Measurements from ENCODE around the gene ZNF641. TPM values are rescaled to one million over a fixed set of nuclear protein-coding genes. Genes with fewer than 3 reads are reported as not detected.

Gene ZNF641
- total and polyA plus RNA-seq, 2 of the 13 experiments (the other 11 are each of a cell fraction or from before 2014, with no cell fraction given): 4.4 to 6.6 TPM

- FAIRE-seq (no peak), DNase-seq (ENCODE audit: low spot score) (no peak), ATAC-seq (no peak)
- Histone ChIP-seq H3K4me2 (ENCODE audit: low read depth, low read length) (no peak overlapping the region), H2AFZ (ENCODE audit: low read length) (no peak overlapping the region), H3K79me2 (ENCODE audit: insufficient read depth, low read length) (no peaks in the 10 kb centered on the region), H3K4me3 (replicated peaks in 1 of 3; ENCODE audit: insufficient read depth in 1 of 3, low read depth in 2 of 3, low read length in 3 of 3) (no peak overlapping the region), H4K20me1 (ENCODE audit: insufficient read depth, low read length) (no peaks in the 10 kb centered on the region), H3K27ac (ENCODE audit: extremely low read length, insufficient read depth, low read length) (no peak overlapping the region), H3K4me1 (ENCODE audit: insufficient read depth, low read length) (no peaks in the 10 kb centered on the region), H3K27me3 (ENCODE audit: control insufficient read depth in 1 of 2, insufficient read depth in 2 of 2, low read length in 2 of 2) (no peaks in the 10 kb centered on the region), H3K36me3 (replicated peaks in 1 of 2; ENCODE audit: control insufficient read depth in 1 of 2, insufficient read depth in 2 of 2, low read length in 2 of 2) (peaks cover 6 to 18% of the 10 kb centered on the region in 2 experiments; a peak in 4 of 5 replicates), H3K9me3 (ENCODE audit: low read length) (no peaks in the 10 kb centered on the region), H3K9ac (ENCODE audit: insufficient read depth, low read depth, low read length) (no peak overlapping the region)
- no peak for TF ChIP-seq E2F2 (CRISPR knock-in tag; IDR thresholded peaks at IDR 0.05; ENCODE audit: borderline replicate concordance)
- no peak for TF ChIP-seq SMAD1 (CRISPR knock-in tag; IDR thresholded peaks at IDR 0.05; ENCODE audit: borderline replicate concordance, low read depth)
- TF ChIP-seq MEF2D (CRISPR knock-in tag; IDR thresholded peaks at IDR 0.05): no peak
- no peak for TF ChIP-seq ZNF296 (CRISPR knock-in tag; conservative IDR thresholded peaks at IDR 0.05)
- no peak for TF ChIP-seq ARID4A (CRISPR knock-in tag; IDR thresholded peaks at IDR 0.05; ENCODE audit: borderline replicate concordance)
- no peak for TF ChIP-seq ATF5 (CRISPR knock-in tag; IDR thresholded peaks at IDR 0.05; ENCODE audit: low read depth)
- TF ChIP-seq SKIL (CRISPR knock-in tag; IDR thresholded peaks at IDR 0.05; ENCODE audit: borderline replicate concordance): no peak
- TF ChIP-seq HDAC2 (CRISPR knock-in tag; IDR thresholded peaks at IDR 0.05): no peak
- TF ChIP-seq HMGA1 (CRISPR knock-in tag; conservative IDR thresholded peaks at IDR 0.05): no peak
- no peak for TF ChIP-seq ZNF644 (CRISPR knock-in tag; IDR thresholded peaks at IDR 0.05; ENCODE audit: low read depth)
- TF ChIP-seq NBN (conservative IDR thresholded peaks at IDR 0.05): no peak
- 96% methylated on average over 6 of the region's 8 CpGs for WGBS (ENCODE audit: low lambda C conversion rate)
- no TSS peak for BruUV-seq (replicated peaks)
- intact Hi-C loops (cut with micrococcal nuclease; ENCODE audit: unreplicated experiment) (no loop called here), in situ Hi-C loops (cut with HindIII; ENCODE audit: extremely low pct_ligation_motif_present, low pct_unique_long_range_greater_than_20kb) (no loop called here)
- POLR2A ChIA-PET: no interaction called here
- CTCF ChIA-PET (ENCODE audit: low intra/inter-chr PET ratio, low total read pairs): no interaction called here
These were observed 7.7 kb downstream of the ZNF641 start for GRCh38 chr12:48342980-48343379.

Data from HepG2 (cell line).